Measurements from ENCODE around the gene FBXW11. TPM values are rescaled to one million over a fixed set of nuclear protein-coding genes. Genes with fewer than 3 reads are reported as not detected.

The FBXW11 gene
- total and polyA plus RNA-seq, 2 of the 8 experiments (the other 6 are each of a cell fraction or from before 2014, with no cell fraction given), result 45.0 to 75.6 TPM

GRCh38 chr5:171848911-171849520, 157.4 kb downstream of the FBXW11 start:
- Histone ChIP-seq H4K8ac (ENCODE audit: extremely low read depth, insufficient read depth, low read length) (no peak overlapping the region), H3K4me1 (replicated peaks in 1 of 4; ENCODE audit: control insufficient read depth in 3 of 4, insufficient read depth in 4 of 4, low read length in 3 of 4) (peaks cover 0 to 6% (median 1%) of the 10 kb centered on the region in 4 experiments; a peak in 5 of 7 replicates), H3K79me1 (ENCODE audit: low read depth, low read length) (no peaks in the 10 kb centered on the region), H2BK20ac (ENCODE audit: low read length) (no peak overlapping the region), H2BK120ac (replicated peaks; ENCODE audit: low read depth, low read length) (no peak overlapping the region), H3K9ac (replicated peaks in 1 of 4; ENCODE audit: extremely low read depth in 1 of 4, low read depth in 3 of 4, low read length in 3 of 4) (no peak overlapping the region), H2AFZ (ENCODE audit: low read length) (no peak overlapping the region), H2BK12ac (ENCODE audit: low read depth, low read length) (no peak overlapping the region), H3K79me2 (ENCODE audit: control insufficient read depth in 1 of 2, insufficient read depth in 2 of 2, low read length in 2 of 2) (no peaks in the 10 kb centered on the region), H3K4ac (replicated peaks; ENCODE audit: insufficient read length, low read depth, low read length) (no peak overlapping the region), H4K91ac (replicated peaks; ENCODE audit: insufficient read length, low read length) (no peak overlapping the region), H3K18ac (ENCODE audit: extremely low read depth, low read length) (no peak overlapping the region), H3K4me2 (ENCODE audit: insufficient read depth in 1 of 2, low read depth in 2 of 2, low read length in 2 of 2) (no peak overlapping the region), H3K27me3 (replicated peaks in 1 of 4; ENCODE audit: control insufficient read depth in 3 of 4, extremely low read depth in 1 of 4, insufficient read depth in 3 of 4, low read length in 3 of 4) (no peaks in the 10 kb centered on the region), H2BK5ac (ENCODE audit: low read depth, low read length) (no peak overlapping the region), H4K5ac (ENCODE audit: insufficient read length, low read depth, low read length) (no peak overlapping the region), H4K20me1 (replicated peaks in 1 of 2; ENCODE audit: control insufficient read depth in 1 of 2, insufficient read depth in 2 of 2, low read length in 2 of 2) (no peaks in the 10 kb centered on the region), H3K27ac (ENCODE audit: low read depth, low read length) (no peak overlapping the region), H3K23ac (ENCODE audit: insufficient read length) (no peak overlapping the region), H3K14ac (ENCODE audit: insufficient read length) (no peak overlapping the region), H3K36me3 (ENCODE audit: control insufficient read depth in 2 of 4, insufficient read depth in 4 of 4, low read length in 3 of 4) (no peaks in the 10 kb centered on the region), H3K4me3 (ENCODE audit: extremely low read depth in 1 of 4, insufficient read depth in 2 of 4, low read depth in 3 of 4, low read length in 4 of 4) (no peak overlapping the region), H2BK15ac (ENCODE audit: low read length) (no peak overlapping the region), H3K9me3 (ENCODE audit: insufficient read depth in 2 of 2, low read depth in 1 of 2, low read length in 1 of 2) (no peaks in the 10 kb centered on the region), H3K23me2 (ENCODE audit: low read depth, low read length) (no peaks in the 10 kb centered on the region), H3K56ac (replicated peaks; ENCODE audit: insufficient read length, low read depth, low read length) (no peak overlapping the region), H2AK5ac (ENCODE audit: low read depth, low read length) (no peak overlapping the region)
- FAIRE-seq (no peak), DNase-seq (ENCODE audit: low read depth in 1 of 2, low spot score in 2 of 2) (no peak)
- POLR2A ChIA-PET (ENCODE audit: partially characterized antibody), result interaction anchor here (0.6 kb wide), 1 partner anchor 273 kb away, joined by 4 read pairs; no protein-coding TSS in a partner anchor
- 96% methylated on average over 6 of the region's 6 CpGs; no CpG with 5 or more reads in 1 of the 2 experiments for WGBS, 2 experiments (ENCODE audit: extremely low coverage in 1 of 2, insufficient coverage in 1 of 2, insufficient read length in 1 of 2, insufficient replicate concordance in 2 of 2, low coverage in 1 of 2, low lambda C conversion rate in 2 of 2, missing lambda C conversion rate in 1 of 2)
- CTCF ChIA-PET (ENCODE audit: partially characterized antibody), result interaction anchor here (0.6 to 11.4 kb wide), 15 partner anchors 9 to 430 kb away, joined by 3 to 81 read pairs (median 4); no protein-coding TSS in a partner anchor
- TF ChIP-seq HDAC6 (IDR thresholded peaks at IDR 0.05; ENCODE audit: low read depth, low read length) (no peak), POLR2A (IDR thresholded peaks at IDR 0.05; ENCODE audit: control extremely low read depth in 1 of 2, low read depth in 2 of 2, low read length in 2 of 2) (no peak), E2F6 (IDR thresholded peaks at IDR 0.05) (no peak), CTCF (IDR thresholded peaks at IDR 0.05; ENCODE audit: control extremely low read depth in 1 of 3, insufficient read depth in 1 of 3, low read depth in 1 of 3, low read length in 3 of 3) (no peak), SUZ12 (IDR thresholded peaks at IDR 0.05; ENCODE audit: low read length) (no peak), HDAC2 (IDR thresholded peaks at IDR 0.05; ENCODE audit: borderline replicate concordance in 1 of 2, low read depth in 2 of 2, low read length in 2 of 2) (no peak), ATF2 (IDR thresholded peaks at IDR 0.05; ENCODE audit: low read length) (no peak), TAF1 (IDR thresholded peaks at IDR 0.05; ENCODE audit: low read depth, low read length) (no peak)

All from H1 (cell line).